GM19372 (cell line): ENCODE results near the gene C12orf54.
"Not testable (repeated sequence)": the region's sequence is repeated elsewhere in the genome, so short reads cannot be mapped to it uniquely, and the experiment has no call there.

Source experiments
- ATAC-seq: cut with Tn5 transposase; IDR thresholded peaks from one replicate; pipeline ENCODE4 v1.9.1; 2021; ENCODE audit warnings: mild to moderate bottlenecking, low read depth, moderate library complexity; ENCODE audit not compliant: unreplicated experiment

C12orf54 gene

GRCh38 chr12:48506836-48507235, 24.5 kb downstream of the C12orf54 start:
- not testable (repeated sequence) for ATAC-seq

- no peak for ATAC-seq
Measured at GRCh38 chr12:48508987-48509386, 26.7 kb downstream of the C12orf54 start.

DNA sequence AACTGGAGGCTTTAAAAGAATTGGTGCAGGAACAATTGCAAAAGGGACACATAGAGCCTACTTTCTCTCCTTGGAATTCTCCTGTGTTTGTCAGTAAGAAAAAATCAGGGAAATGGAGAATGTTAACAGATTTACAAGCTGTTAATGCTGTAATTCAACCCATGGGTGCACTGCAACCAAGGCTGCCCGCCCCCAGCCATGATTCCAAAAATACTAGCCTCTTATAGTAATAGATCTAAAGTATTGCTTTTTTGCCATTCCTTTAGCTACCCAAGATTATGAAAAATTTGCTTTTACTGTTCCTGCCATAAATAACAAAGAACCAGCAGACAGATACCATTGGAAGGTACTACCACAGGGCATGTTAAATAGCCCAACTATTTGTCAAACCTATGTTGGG, 27.8 kb downstream of the C12orf54 start:
- ATAC-seq, result no peak

DNA sequence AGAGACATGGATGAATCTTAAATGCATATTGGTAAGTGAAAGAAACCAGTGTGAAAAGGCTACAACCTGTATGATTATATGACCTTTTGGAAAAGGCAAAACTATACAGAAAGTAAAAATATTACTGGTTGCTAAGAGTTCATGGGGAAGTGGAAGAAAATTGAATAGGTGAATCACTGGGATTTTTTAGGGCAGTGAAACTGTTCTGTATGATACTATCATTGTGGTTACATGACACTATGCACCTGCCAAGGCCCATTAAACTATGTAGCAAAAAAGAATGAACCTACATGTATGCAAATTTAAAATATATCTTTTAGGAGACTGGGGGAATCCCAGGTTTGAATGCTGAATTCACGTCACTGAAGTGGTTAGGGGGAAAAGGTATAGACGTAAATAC, 30.6 kb downstream of the C12orf54 start:
- peak; percentile 90 for ATAC-seq

DNA sequence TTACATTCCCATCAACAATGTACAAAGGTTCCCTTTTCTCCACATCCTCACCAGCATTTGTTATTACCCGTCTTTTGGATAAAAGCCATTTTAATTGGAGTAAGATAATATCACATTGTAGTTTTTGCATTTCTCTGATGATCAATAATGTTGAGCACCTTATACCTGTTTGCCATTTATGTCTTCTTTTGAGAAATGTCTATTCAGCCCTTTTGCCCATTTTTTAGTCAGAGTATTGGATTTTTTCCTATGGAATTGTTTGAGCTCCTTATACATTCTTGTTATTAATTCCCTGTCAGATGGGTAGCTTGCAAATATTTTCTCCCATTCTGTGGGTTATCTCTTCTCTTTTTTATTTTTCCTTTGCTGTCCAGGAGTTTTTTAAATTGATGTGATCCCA, 32.4 kb downstream of the C12orf54 start:
- ATAC-seq, result no peak

DNA sequence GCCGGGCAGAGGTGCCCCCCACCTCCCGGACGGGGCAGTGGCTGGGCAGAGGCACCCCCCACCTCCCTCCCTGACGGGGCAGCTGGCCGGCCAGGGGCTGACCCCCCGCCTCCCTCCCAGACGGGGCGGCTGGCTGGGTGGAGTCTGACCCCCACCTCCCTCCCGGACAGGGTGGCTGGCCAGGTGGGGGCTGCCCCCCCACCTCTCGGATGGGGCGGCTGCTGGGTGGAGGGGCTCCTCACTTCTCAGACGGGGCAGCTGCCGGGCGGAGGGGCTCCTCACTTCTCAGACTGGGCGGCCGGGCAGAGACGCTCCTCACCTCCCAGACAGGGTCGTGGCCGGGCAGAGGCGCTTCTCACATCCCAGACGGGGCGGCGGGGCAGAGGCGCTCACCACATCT, 38.1 kb downstream of the C12orf54 start:
- not testable (repeated sequence) for ATAC-seq

GRCh38 chr12:48525332-48525731, 43.0 kb downstream of the C12orf54 start, which contains the start of gene OR8S1:
Gene OR8S1, plus strand, starts transcription at chr12:48525632. Its CDS starts 0 bp downstream, at chr12:48525632.
- ATAC-seq, result no peak

DNA sequence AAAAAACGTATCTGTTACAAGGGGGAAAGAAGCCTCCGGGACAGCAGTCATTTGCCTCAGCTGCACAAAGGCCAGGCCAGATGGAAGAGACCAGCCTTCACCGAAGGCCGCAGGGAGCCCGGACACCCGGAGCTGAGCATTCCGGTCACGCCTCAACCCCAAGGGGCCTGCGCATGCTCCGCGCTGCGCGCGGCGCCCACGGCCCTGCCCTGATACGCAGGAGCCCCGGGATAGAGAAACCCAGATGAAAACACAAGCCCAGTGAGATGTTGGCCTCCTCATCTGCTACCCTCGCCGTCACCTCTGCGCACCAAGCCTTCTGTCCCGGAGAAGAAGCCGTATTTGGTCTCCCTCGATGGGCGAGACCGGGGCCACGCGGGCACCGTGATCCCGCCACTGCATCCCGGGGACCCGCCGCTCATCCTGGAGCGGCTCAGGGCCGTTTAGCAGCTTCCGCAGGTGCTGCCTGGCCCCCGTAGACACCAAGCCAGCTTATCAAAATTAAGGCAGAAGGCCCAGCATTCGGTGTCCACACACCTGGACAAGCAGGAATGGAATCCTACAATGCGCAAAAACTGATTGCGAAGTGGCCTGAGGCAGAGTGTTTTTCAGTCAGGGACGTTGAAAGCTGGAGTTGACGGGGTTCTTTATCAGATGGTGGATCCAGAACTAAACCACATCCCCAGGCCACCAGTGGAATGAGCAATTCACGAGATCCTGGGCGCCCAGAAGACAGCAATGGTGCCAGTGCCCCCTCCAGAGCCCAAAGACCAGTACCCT, 45.8 kb downstream of the C12orf54 start:
- no peak for ATAC-seq

DNA sequence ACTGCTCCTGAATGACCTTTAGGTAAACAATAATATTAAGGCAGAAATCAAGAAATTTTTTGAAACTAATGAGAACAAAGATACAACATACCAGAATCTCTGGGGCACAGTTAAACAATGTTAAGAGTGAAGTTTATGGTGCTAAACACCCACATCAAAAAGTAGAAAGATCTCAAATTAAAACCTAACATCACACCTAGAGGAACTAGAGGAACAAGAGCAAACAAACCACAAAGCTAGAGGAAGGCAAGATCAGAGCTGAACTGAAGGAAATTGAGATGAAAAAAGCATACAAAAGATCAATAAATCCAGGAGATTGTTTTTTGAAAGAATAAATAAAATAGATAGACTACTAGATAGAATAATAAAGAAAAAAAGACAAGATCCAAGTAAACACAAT, 50.3 kb downstream of the C12orf54 start:
- no peak for ATAC-seq

DNA sequence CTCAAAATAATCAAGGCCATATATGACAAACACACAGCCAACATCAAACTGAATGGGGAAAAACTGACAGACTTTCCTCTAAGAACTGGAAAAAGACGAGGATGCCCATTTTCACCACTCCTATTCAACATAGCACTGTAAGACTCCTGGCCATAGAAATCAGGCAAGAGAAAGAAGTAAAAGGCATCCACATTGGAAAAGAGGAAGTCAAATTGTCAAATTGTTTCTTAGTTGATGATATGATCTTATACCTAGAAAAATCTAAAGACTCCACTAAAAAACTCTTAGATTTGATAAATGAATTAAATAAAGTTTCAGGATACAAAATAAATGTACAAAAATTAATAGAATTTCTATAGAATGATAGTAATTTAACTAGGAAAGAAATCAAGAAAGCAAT, 54.3 kb downstream of the C12orf54 start:
- no peak for ATAC-seq

DNA sequence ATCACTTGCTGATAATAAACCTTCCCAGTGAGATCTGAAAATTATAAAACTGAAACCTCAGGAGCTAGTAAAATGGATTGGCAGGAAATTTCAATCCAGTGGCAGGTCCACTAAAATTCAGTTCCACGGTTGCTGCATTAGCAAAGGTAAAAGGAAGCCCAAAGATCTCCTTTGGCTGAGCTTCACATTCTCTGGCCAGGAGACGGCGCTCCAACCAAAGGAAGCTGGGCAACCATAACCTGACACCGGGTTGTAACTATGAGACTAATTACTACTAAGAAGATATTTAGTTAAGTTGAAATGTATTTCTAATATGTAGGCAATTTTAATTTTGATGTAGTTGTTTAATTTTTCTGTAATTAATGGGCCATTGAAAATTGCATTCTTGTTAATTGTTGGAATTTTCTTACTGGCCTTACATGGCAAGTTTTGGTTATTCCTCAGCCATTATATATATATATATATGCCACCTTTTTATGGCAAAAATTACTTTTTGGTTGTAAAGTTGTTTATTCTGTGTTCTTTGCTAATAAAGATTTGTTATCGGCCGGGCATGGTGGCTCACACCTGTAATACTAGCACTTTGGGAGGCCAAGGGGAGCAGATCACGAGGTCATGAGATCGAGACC, 60.1 kb downstream of the C12orf54 start:
- ATAC-seq, result no peak

- ATAC-seq, result no peak
Measured at GRCh38 chr12:48545833-48546469, 63.7 kb downstream of the C12orf54 start.
